ACC112 (cell line): ENCODE results near the gene SLC22A31.

Experiments
- H2AFZ ChIP-seq: fragments of 200-600 bp; sonication (generic); one replicate; pipeline ENCODE4 v1.6.0; 2017; ENCODE audit warnings: antibody characterized with exemption, low read length; ENCODE audit not compliant: unreplicated experiment
- H3K27ac ChIP-seq: fragments of 200-600 bp; sonication (generic); 2 replicates; pipeline ENCODE4 v1.5.1; 2014; ENCODE audit warnings: low read depth, mild to moderate bottlenecking, antibody characterized with exemption, low read length, moderate library complexity
- H3K27me3 ChIP-seq: fragments of 200-600 bp; sonication (generic); 2 replicates; pipeline ENCODE4 v1.6.1; 2014; ENCODE audit warnings: mild to moderate bottlenecking, antibody characterized with exemption, low read length, moderate library complexity, mixed read lengths; ENCODE audit not compliant: insufficient read depth
- H3K36me3 ChIP-seq: fragments of 200-600 bp; sonication (generic); 2 replicates; pipeline ENCODE4 v1.6.1; 2016; ENCODE audit warnings: mild to moderate bottlenecking, antibody characterized with exemption, low read length, moderate library complexity, mixed read lengths; ENCODE audit not compliant: insufficient read depth
- H3K4me1 ChIP-seq: fragments of 200-600 bp; sonication (generic); one replicate; pipeline ENCODE4 v1.6.1; 2016; ENCODE audit warnings: low read length, mixed read lengths; ENCODE audit not compliant: insufficient read depth, unreplicated experiment, control insufficient read depth
- H3K4me3 ChIP-seq: fragments of 200-600 bp; sonication (generic); 2 replicates; pipeline ENCODE4 v1.5.1; 2014; ENCODE audit warnings: mild to moderate bottlenecking, low read depth, low read length
- H3K79me2 ChIP-seq: fragments of 200-600 bp; sonication (generic); one replicate; pipeline ENCODE4 v1.6.0; 2016; ENCODE audit warnings: low read length; ENCODE audit not compliant: control insufficient read depth, unreplicated experiment, insufficient read depth

The SLC22A31 gene

DNA sequence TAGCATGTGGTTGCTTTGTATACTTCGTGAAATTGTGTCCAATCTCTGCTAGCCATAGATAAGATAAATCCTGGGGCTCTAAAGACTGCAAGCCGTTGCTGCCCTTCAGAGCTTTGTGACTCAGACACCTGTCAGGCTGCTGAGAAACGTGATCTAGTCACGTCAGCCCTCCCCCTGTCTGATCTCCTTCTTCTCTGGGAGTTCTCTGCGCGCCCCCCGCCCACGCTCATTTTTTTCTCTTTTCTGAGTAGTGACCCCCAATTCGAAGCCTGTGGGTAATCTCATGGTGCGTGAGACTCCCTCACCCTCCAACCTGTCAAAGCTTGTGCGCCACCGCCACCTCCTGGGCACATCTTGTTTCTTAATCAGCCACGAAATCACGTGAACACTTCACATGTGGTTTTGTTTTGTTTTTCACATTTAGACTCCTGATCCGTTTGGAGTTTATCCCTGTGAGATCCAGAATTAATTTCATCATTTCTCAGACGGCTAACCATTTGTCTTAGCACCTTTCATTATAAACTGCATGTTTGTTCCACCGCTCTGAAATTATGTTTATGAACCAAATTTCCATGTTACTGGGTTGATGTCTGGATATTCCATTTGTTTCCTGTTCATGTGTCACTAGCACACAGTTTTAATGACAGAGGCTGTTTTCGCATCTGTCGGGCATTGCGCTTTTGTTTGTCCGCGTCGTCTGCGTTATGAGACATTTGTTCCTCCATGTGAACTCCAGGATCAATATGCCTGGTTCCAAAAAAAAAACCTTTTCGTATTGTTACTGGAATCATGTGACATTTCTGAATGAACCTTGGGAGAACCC is 16.2 kb upstream of the SLC22A31 start:
- Histone ChIP-seq H2AFZ (peak overlapping the region; percentile 68), H3K27ac (peak overlapping the region; percentile 73), H3K36me3 (peaks cover 11% of the 10 kb centered on the region; the same call in 1 of the 2 replicates), H3K4me1 (no peaks in the 10 kb centered on the region), H3K4me3 (peak overlapping the region; percentile 85), H3K79me2 (peaks cover 29% of the 10 kb centered on the region), H3K27me3 (no peaks in the 10 kb centered on the region)

- Histone ChIP-seq H3K27me3 (peaks cover 16% of the 10 kb centered on the region), H3K4me3 (no peak overlapping the region), H3K27ac (no peak overlapping the region), H3K79me2 (no peaks in the 10 kb centered on the region), H3K36me3 (no peaks in the 10 kb centered on the region), H2AFZ (no peak overlapping the region), H3K4me1 (no peaks in the 10 kb centered on the region)
Observed at GRCh38 chr16:89210904-89211515, 10.7 kb upstream of the SLC22A31 start.

- H2AFZ ChIP-seq = no peak overlapping the region
- H3K4me3 ChIP-seq = no peak overlapping the region
- H3K4me1 ChIP-seq = no peaks in the 10 kb centered on the region
- H3K36me3 ChIP-seq = no peaks in the 10 kb centered on the region
- H3K27me3 ChIP-seq = peaks cover 16% of the 10 kb centered on the region
- no peak overlapping the region for H3K27ac ChIP-seq
- no peaks in the 10 kb centered on the region for H3K79me2 ChIP-seq
Observed at GRCh38 chr16:89210165-89210903, 10.0 kb upstream of the SLC22A31 start.

- no peaks in the 10 kb centered on the region for H3K4me1 ChIP-seq
- no peaks in the 10 kb centered on the region for H3K36me3 ChIP-seq
- H3K27me3 ChIP-seq = peaks cover 18% of the 10 kb centered on the region
- no peaks in the 10 kb centered on the region for H3K79me2 ChIP-seq
- no peak overlapping the region for H2AFZ ChIP-seq
- H3K4me3 ChIP-seq = no peak overlapping the region
- no peak overlapping the region for H3K27ac ChIP-seq
Observed at GRCh38 chr16:89209522-89210044, 9.2 kb upstream of the SLC22A31 start.

DNA sequence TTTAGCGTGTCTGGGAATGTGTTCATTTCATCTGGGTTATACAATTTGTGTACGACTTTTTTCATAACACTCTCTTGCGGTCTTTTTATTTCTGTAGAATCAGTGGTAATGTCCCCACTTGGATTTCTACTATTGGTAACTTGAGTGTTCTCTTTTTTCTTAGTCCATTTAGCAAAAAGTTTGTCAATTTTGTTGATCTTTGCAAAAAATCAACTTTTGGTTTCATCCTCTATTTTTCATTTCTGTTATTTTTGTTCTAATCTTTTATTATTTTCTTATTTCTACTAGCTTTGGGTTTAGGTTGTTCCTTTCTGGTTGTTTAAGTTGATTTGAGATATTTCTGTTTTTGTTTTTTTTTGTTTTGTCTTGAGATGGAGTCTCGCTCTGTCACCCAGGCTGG is 7.7 kb upstream of the SLC22A31 start:
- no peak overlapping the region for H3K4me3 ChIP-seq
- no peaks in the 10 kb centered on the region for H3K4me1 ChIP-seq
- H3K27ac ChIP-seq = no peak overlapping the region
- H3K36me3 ChIP-seq = no peaks in the 10 kb centered on the region
- H2AFZ ChIP-seq = no peak overlapping the region
- H3K79me2 ChIP-seq = no peaks in the 10 kb centered on the region
- peaks cover 32% of the 10 kb centered on the region for H3K27me3 ChIP-seq

- Histone ChIP-seq H2AFZ (no peak overlapping the region), H3K4me3 (no peak overlapping the region), H3K36me3 (no peaks in the 10 kb centered on the region), H3K79me2 (no peaks in the 10 kb centered on the region), H3K4me1 (no peaks in the 10 kb centered on the region), H3K27ac (no peak overlapping the region), H3K27me3 (peaks cover 52% of the 10 kb centered on the region)
Observed at GRCh38 chr16:89202422-89203215, 2.3 kb upstream of the SLC22A31 start.

DNA sequence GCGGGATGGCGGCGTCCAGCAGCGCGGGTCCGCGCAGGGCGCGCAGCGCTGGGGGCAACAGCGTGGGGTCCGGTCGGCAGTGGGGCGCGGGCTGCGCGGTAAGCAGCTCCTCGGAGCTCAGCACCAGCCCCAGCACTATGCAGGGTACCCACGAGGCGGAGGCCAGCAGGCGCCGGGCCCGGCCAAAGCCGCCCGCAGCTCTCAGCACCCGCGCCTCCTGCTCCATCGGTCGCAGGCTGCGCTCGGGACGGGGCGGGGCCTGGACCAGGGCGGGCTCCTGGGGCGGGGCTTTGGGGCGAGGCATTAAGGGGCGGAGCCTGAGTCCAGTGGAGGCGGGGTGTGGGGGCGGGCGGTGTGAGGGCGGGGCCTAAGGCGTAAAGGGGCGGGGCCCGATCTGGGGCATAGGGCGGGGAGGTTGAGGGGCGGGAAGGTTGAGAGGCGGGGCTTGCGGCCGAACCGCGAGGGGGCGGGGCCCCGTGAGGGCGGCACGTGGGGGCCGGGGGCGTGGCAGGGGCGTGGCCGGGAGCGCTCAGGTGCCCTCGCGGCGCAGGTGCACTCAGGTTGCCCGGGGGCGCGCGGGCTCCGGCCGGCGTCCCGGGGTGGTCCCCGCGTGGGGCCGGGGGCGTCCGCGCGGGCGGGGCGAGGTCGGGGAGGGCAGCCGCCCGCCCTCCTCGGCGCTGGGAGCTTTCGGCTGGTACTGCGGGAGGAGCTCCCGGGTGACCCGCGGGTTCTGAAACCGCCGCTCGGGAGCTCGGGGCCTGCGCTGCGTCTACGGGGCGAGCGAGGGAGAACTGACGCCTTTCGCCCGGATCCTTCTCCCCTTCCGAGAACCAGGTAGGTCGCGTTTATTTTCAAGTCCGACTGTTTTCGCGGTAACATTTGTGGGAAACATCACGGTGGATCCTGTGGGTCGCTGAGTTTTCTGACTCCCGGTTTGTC is 1.4 kb upstream of the SLC22A31 start:
- H3K36me3 ChIP-seq = no peaks in the 10 kb centered on the region
- H2AFZ ChIP-seq = no peak overlapping the region
- H3K27ac ChIP-seq = no peak overlapping the region
- no peaks in the 10 kb centered on the region for H3K4me1 ChIP-seq
- 0 out of 2 replicates have a peak overlapping the region, but pooled peaks have one; percentile 45 for H3K4me3 ChIP-seq
- peaks cover 52% of the 10 kb centered on the region for H3K27me3 ChIP-seq
- no peaks in the 10 kb centered on the region for H3K79me2 ChIP-seq

DNA sequence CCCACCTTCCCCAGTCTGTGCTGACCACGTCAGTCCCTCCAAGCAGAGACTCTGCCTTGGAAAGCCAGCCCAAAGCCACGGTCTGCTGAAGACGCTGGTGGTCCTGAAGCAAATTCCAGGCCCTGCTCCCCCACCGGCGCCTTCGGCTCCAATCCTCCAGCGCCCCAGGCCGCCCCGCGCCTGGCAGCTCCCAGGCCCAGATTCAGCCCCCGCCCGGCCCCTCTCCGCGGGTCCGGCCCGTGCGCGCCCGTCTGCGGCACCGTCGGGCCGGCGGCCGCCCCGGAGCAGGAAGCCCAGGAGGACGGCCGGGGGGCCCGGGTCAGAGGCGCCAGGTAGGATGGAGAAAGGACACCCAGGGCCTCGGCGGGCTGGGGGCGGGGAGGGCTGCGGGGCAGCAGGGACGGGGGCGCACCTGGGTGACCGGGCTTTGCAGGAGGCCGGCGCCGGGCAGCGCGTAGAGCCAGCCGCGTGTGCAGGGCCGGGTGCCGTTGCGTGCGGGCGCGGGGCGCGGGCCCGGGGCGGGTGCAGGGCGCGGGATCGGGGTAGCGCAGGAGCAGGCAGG is 594 bp upstream of the SLC22A31 start:
- Histone ChIP-seq H3K27ac (no peak overlapping the region), H3K36me3 (no peaks in the 10 kb centered on the region), H3K4me3 (0 out of 2 replicates have a peak overlapping the region, but pooled peaks have one; percentile 45), H3K27me3 (peaks cover 52% of the 10 kb centered on the region), H2AFZ (no peak overlapping the region), H3K79me2 (no peaks in the 10 kb centered on the region), H3K4me1 (no peaks in the 10 kb centered on the region)
